ENCODE data around the gene ENOPH1.

Gene ENOPH1

DNA sequence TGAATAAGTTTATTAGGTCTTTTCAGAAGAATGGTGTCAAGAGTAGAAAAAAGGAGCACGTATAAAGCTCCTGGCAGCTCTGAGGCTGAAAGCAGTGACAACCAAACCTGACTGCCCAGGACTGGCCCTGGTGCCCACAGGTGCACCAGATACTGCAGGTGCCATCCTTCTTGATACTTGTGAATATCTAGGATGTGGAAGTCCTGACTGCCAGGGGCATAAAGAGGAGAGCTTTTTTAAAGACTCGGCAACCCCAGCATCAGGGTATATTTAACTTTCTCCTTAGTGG lies 70.7 kb downstream of the ENOPH1 start:
- Histone ChIP-seq H3K4me1 (ENCODE audit: control insufficient read depth, insufficient read depth, low read length) (peaks cover 2% of the 10 kb centered on the region; the same call in 1 of the 2 replicates), H3K36me3 (ENCODE audit: control insufficient read depth, insufficient read depth, low read length) (no peaks in the 10 kb centered on the region), H3K27me3 (ENCODE audit: control insufficient read depth, insufficient read depth, low read length) (no peaks in the 10 kb centered on the region), H3K9me3 (ENCODE audit: control insufficient read depth, insufficient read depth, low read length) (no peaks in the 10 kb centered on the region), H3K27ac (ENCODE audit: low read length) (no peak overlapping the region), H3K4me3 (ENCODE audit: low read length) (no peak overlapping the region)
- no CpG with 5 or more reads among the region's 2 CpGs for WGBS (ENCODE audit: insufficient coverage, insufficient read length)
- no peak for DNase-seq (ENCODE audit: low read depth, low spot score)

DNA sequence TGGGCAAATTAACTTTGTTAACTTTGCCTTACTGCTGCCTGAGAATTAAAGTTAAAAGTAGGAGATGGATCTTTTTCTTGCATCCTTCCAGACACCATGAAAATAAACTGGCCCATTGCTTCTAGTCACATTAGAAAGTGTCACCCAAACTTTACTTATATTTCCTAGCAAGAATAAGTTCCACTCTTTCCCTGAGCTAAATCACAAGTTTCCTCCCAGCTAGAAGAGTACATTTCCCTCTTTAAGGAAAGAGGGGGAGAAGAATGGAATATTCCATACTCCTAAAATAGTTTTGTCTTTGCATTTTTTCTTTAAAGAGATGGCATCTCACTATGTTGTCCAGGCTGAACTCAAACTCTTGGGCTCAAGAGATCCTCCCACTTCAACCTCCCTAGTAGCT lies 77.6 kb downstream of the ENOPH1 start:
- H3K27me3 ChIP-seq (ENCODE audit: control insufficient read depth, insufficient read depth, low read length): no peaks in the 10 kb centered on the region
- H3K36me3 ChIP-seq (ENCODE audit: control insufficient read depth, insufficient read depth, low read length): no peaks in the 10 kb centered on the region
- no peaks in the 10 kb centered on the region for H3K4me1 ChIP-seq (ENCODE audit: control insufficient read depth, insufficient read depth, low read length)
- H3K27ac ChIP-seq (ENCODE audit: low read length): no peak overlapping the region
- no peak overlapping the region for H3K4me3 ChIP-seq (ENCODE audit: low read length)
- H3K9me3 ChIP-seq (ENCODE audit: control insufficient read depth, insufficient read depth, low read length): no peaks in the 10 kb centered on the region
- DNase-seq (ENCODE audit: low read depth, low spot score): no peak

DNA sequence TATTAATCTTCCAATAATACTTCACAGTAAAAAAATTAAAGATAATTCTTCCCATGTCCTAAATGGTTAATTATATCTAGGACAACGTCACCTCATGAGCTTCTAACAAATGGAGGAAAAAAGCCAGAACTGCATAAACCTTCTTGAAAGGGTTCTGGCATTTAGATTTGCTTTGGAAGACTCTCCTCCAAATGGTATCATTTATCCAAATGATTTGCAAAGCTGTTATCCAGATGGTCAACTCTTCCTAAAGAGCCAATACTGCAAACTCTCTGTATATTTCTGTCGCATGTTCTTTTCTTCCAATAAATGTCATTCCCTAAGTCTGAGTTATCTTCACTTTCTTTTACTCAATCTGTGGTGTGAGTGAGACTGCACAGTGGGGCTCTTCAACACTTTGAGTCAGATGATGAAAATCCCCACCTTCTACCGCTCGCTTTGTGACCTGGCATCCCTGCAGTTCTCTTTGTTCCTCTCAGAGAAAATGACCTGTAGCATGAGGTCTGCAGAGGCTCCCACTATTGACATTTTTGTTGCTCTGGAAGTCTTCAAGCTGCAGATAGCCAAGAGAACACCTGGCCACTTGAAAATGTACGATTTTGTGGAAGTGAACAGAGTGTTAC lies 78.5 kb downstream of the ENOPH1 start:
- DNase-seq (ENCODE audit: low read depth, low spot score): no peak
- H3K4me1 ChIP-seq (ENCODE audit: control insufficient read depth, insufficient read depth, low read length): no peaks in the 10 kb centered on the region
- H3K27me3 ChIP-seq (ENCODE audit: control insufficient read depth, insufficient read depth, low read length): no peaks in the 10 kb centered on the region
- H3K4me3 ChIP-seq (ENCODE audit: low read length): no peak overlapping the region
- H3K36me3 ChIP-seq (ENCODE audit: control insufficient read depth, insufficient read depth, low read length): no peaks in the 10 kb centered on the region
- H3K9me3 ChIP-seq (ENCODE audit: control insufficient read depth, insufficient read depth, low read length): no peaks in the 10 kb centered on the region
- H3K27ac ChIP-seq (ENCODE audit: low read length): no peak overlapping the region
- WGBS (ENCODE audit: insufficient coverage, insufficient read length): no CpG with 5 or more reads among the region's 5 CpGs

DNA sequence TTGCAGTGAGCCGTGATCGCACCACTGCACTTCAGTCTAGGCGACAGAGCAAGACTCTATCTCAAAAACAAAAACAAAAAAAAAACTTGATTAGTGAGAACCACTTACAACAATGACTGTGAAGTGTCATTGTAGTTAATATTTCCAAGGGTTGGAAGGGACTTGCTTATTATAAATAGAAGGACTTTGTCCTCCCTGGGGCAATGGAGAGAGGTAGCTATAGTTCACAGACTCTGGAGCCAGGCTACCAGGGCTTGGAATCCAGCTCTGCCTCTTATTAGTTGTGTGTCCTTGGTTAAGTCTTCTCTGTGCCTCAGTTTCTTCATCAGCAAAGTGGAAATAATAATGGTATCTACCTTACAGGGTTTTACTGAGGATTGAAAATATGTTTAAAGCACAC lies 79.8 kb downstream of the ENOPH1 start:
- no peaks in the 10 kb centered on the region for H3K9me3 ChIP-seq (ENCODE audit: control insufficient read depth, insufficient read depth, low read length)
- H3K4me3 ChIP-seq (ENCODE audit: low read length): no peak overlapping the region
- no CpG with 5 or more reads among the region's 3 CpGs for WGBS (ENCODE audit: insufficient coverage, insufficient read length)
- no peaks in the 10 kb centered on the region for H3K4me1 ChIP-seq (ENCODE audit: control insufficient read depth, insufficient read depth, low read length)
- H3K27me3 ChIP-seq (ENCODE audit: control insufficient read depth, insufficient read depth, low read length): no peaks in the 10 kb centered on the region
- no peak for DNase-seq (ENCODE audit: low read depth, low spot score)
- no peaks in the 10 kb centered on the region for H3K36me3 ChIP-seq (ENCODE audit: control insufficient read depth, insufficient read depth, low read length)
- H3K27ac ChIP-seq (ENCODE audit: low read length): no peak overlapping the region
